T-helper 1 cell treated with Interleukin-12 subunit alpha and Interleukin-12 subunit beta and Interleukin-4 antibody, amounts not matched to agents 30 ng/mL and 1 ng/mL, for 36 hours (primary cell): ENCODE measurements around the gene SYN1. TPM values are rescaled to one million over a fixed set of nuclear protein-coding genes. Genes with fewer than 3 reads are reported as not detected.
"Not testable (repeated sequence)": the region's sequence is repeated elsewhere in the genome, so short reads cannot be mapped to it uniquely, and the experiment has no call there.

Experiments
- intact Hi-C: fragments of 100-400 bp; cut with micrococcal nuclease; formaldehyde crosslinking; loops from one replicate; pipeline ENCODE4 v1.15.1; 2024
- total RNA-seq: library from RNA; stranded (reverse); gene quantifications from 2 replicates; pipeline ENCODE4 v1.2.3, GENCODE V29; 2022

The SYN1 gene
- total RNA-seq, 1 donor from 2014 or later = 0.17 TPM

DNA sequence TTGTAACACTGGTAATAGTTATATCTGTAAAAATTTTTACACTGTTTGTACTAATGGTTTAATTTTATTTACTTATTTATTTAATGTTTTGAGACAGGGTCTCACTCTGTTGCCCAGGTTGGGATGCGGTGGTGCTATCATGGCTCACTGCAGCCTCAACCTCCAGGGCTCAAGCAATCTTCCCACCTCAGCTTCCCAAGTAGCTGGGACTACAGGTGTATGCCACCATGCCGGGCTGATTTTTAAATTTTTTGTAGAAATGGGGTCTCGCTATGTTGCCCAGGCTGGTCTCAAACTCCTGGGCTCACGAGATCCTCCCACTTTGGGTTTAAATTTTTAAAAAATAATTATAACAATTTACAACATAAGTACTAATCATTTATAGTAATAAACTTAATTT, 16.5 kb downstream of the SYN1 start:
- intact Hi-C loops = not testable (repeated sequence)

DNA sequence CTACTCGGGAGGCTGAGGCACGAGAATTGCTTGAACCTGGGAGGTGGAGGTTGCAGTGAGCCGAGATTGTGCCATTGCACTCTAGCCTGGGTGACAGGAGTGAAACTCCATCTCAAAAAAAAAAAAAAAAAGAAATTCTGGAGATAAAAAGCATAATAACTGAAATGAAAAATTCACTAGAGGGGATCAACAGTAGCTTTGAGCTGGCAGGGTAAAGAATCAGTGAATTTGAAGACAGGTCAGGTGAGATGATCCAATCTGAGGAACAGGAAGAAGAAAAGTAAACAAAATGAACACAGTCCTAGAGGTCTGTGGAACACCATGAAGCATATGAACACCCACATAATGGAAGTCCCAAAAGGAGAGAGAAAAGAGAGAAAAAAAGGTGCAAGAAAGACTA, 22.4 kb downstream of the SYN1 start:
- intact Hi-C loops = no loop called here

DNA sequence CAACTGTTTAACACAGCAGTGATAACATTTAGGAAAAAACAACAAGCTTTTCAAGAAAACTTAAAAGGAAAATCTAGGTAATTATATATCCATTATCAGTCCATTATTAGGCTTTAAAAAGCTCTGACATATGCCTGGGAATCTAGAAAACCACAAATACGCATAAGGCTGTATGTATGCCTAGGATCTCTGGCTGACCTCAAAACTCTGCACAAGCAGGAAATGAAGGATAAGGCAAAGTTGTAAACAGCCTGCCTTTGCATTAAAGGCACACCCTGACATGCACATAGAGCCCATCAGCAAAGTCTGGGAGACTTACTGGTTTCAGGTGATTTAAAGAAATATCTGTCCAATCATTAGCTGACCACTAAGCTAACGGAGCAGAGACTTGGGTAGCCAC, 23.4 kb downstream of the SYN1 start:
- intact Hi-C loops = no loop called here

DNA sequence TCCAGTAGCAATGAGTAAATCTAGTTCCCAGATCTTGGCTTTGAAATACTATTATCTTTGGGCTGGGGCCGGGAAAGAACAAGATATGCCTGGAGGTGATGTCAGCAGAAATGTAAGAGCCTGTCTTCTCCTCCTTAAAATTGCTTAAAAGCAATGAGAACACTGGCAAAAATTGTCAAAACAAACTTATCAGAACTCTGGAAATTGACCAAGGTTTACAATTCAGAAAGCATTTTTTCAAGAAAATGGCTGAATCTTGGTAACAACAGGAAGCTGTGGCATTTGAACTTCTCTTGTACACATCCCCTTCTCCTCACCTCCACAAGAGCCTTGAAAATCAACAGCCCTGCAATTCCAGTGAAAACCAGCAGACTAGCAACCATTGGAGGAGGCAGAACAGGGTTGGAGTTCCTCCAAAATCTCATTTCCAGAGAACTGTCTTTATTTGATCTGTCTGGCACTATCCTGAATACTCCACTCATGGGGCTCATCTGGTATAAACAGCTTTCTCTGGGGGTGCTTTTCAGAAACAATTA, 23.9 kb downstream of the SYN1 start:
- intact Hi-C loops = no loop called here

DNA sequence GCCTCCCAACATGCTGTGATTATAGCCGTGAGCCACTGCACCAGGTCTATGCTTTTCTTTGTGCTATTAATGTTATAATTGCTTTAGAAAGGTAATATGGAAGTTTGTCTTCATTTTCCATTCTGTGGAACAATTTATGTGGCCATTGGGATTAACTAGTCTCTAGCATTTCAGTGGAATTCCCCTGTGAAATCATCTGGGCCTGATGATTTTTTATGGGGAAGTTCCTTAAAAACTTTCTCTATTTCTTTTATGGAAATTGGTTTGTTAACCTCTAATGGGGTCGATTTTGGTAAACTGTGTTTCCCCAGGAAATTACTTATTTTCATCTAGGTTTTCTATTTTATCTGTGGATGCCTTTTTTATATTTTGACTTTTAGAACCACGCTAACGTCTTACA, 26.1 kb downstream of the SYN1 start:
- intact Hi-C loops = no loop called here

DNA sequence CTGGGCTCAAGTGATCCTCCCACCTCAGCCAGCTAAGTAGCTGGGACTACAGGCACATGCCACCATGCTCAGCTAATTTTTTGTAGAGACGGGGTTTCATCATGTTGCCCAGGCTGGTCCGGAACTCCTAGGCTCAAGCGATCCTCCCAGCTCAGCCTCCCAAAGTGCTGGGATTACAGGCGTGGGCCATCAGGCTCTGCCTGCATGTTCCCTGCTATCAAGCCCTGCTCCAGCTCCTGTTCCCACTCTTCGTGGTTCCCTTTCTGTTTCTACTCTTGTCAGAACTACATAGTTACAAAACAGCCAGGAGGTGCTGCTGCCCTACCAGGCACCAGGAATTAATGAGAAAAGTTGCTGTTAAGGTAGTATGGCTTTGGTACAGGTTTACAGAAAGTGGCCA, 28.7 kb downstream of the SYN1 start:
- intact Hi-C loops = no loop called here

DNA sequence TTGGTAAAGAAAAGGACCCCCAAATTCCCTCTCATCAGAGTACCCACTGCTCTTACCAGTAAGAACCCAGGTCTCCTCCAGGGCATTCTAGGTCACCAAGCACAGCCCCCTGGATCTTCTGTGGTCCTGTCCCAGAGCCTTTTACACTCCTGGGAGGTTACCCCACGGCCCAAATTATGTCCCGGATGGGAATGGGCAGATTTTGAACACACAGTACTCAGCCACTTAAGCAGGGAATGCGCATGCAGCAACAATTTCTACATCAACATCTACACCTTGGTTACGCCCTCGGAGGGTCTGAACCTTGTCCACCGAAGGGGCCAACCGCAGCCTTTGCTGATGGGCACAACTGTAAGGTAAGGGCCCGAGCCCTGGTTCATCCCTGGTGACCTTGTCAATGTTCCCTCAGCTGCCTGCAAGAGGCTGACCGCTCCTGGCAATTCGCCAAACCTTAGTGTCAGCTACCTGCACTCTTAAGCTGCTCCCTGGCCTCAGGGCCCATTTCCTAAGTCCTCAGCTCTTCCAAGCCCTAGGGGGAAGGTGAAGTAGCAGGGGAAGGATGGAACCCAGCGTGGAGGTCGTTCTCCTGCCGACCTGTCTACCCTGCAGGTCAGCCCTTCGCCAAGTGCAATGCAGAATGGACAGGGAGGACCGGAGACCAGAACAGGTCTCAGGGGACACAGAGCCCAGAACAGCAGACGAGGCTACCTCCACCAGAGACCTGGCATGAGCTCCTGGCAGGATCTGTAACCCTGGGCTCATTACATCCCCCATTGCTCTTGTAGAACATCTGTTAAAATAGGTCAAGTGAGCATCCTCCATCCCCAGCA, 31.5 kb downstream of the SYN1 start:
- intact Hi-C loops = no loop called here

DNA sequence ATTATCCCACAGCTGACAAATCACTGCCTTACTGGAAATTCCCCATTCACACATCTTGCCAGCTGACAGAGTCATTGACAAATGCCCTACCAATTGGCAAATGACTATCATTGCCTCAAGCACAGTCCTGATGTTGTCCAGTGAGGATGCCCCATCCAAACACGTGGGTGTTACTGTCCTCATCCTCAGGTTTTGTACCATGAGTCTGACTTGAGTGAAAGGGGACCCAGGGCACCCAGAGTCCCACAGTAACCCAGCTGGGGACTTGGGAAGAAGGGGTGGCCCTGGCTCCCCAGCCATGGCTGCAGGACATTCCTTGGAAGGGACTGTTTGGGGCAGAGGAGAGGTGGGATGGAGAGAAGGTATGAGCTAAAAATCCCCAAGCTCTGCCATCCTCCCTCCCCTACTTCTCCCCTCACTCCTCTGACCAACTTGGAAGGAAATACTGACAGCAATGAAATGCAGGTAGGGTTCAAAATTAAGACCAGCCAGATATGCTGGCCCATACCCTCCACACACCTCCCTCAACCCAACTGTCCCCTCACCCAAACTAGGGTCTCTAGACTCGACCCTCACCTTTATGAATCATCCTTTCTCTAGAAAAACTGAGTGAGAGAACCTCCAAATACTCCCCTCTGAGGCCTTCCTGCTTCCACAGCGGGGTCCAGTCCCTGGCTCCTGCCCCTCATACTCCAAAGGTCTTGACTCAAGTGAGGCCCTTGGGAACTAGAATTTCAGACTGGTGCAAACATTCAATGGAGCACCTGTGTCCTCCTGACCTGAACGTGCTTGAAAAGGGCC, 32.4 kb downstream of the SYN1 start:
- intact Hi-C loops = no loop called here

DNA sequence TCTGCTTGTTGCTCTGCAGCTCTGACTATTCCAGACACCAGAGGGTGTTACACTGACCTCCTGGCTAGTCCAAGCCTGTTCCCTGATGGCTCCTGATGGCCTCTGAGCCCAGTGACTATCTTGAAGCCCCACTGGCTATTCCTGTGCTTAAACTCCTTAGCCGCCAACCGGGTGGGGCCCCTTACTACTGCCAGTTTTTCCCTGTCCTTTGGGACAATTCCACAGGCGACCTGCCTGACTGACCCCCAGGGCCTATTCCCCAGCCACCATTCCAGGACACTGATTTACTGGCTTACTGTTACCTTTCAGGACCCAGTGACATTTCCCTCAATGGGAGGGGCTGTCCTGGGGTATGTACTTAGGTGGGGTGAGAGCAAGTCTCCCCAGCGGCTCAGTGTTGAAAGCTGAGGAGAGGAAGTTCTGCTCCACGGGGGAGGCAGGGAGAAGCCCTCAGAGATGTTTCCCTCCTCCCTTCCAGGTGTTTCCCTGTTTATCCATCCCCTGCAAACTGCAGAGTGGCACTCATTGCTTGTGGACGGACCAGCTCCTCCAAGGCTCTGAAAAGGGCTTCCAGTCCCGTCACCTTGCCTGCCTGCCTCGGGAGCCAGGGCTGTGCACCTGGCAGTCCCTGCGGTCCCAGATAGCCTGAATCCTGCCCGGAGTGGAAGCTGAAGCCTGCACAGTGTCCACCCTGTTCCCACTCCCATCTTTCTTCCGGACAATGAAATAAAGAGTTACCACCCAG, 33.4 kb downstream of the SYN1 start:
- intact Hi-C loops = no loop called here

DNA sequence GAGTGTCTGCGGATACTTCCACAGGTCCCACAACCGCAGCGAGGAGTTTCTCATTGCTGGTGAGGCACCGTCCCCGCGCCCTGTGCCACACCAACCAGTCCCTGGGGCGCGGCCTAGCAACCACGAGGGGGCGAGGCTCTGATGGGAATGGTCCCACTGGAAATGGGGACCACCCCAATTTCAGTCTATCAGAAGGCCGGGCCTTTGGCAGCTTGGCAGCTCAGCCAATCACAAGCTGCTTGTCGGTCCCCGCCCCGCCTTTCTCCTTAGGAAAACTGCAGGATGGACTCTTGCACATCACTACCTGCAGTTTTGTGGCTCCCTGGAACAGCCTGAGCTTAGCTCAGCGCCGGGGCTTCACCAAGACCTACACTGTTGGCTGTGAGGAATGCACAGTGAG, 34.4 kb downstream of the SYN1 start:
- intact Hi-C loops = no loop called here

DNA sequence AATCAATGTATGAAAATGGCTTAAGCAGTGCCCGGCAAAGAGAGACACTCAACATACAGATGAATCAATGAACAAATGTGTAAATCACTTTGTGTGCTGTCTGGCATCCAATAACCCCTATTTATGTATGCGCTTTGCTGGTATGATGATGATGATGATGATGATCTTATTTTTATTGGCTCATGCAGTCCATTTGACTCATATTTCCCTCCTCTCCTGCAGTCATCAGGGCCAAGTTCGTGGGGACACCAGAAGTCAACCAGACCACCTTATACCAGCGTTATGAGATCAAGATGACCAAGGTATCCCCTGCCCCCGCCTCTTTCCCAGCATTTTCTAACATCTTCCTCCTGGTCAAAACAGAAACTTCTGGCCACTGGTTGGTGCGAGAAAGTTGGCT, 34.9 kb downstream of the SYN1 start:
- intact Hi-C loops = no loop called here

DNA sequence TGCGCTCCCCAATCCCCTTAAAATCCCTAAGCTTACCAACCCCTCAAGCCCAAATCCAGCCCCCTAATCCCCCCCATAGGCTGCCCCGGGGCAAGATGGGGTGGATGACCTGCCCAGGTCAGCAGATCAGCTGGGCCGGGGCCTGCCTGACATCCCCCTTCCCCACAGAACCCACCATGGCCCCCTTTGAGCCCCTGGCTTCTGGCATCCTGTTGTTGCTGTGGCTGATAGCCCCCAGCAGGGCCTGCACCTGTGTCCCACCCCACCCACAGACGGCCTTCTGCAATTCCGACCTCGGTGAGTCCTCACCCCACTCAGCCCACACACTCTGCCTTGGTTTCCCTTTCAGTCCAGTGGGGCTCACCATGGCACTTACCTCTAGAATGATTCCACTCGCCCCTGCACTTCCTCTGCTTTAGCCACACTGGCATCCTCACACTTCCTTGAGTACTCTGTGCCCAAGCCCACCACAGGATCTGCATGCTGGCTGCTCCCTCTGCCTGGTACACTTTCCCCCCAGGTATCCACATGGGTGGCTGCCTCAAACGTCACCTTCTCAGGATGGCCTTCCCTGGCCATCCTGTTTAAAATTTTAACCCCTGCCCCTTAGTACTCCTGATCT, 36.3 kb downstream of the SYN1 start:
- intact Hi-C loops = loop anchor here (2.0 kb wide), 1 partner anchor 75 kb away; the partner anchor contains the start of gene UXT

DNA sequence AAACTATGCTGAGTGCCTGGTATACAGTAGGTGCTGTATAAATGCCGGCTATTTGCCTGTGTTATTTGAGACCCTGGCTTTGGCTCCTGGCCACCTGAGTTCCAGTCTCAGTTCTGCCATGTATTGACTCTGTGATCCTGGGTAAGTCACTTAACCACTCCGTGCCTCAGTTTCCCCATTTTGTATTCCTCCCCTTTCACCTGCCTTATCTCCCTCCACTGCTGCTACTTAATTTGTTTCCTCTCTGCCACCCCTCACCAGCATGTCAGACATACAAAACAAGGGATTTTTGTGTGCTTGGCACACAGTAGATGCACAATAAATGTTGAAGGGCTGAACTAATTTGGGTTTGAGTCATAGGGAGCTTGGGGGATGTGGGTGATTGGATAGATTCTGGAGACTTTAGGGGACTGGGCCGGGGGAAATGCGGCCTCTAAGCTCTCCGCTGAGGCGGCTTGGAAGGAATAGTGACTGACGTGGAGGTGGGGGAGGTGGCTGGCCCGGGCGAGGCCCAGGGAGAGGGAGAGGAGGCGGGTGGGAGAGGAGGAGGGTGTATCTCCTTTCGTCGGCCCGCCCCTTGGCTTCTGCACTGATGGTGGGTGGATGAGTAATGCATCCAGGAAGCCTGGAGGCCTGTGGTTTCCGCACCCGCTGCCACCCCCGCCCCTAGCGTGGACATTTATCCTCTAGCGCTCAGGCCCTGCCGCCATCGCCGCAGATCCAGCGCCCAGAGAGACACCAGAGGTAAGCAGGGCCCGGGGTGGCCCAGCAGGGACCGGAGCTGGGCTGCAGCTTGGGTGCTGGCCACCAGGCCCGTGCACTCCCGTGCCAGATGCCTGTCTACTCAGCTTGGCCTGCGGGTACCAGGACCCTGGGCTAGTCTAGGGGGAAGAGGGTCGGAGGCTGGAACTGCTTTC, 37.7 kb downstream of the SYN1 start, which contains the start of gene TIMP1:
Gene TIMP1 (plus strand): TSS at position 706 of the 917 bp plus-strand sequence. CDS start 980 bp downstream, outside the sequence.
- intact Hi-C loops = loop anchor here (1.0 to 2.0 kb wide), 8 partner anchors 21 to 389 kb away; partner anchors contain the start of genes ARAF, ELK1, SYN1 and UBA1

DNA sequence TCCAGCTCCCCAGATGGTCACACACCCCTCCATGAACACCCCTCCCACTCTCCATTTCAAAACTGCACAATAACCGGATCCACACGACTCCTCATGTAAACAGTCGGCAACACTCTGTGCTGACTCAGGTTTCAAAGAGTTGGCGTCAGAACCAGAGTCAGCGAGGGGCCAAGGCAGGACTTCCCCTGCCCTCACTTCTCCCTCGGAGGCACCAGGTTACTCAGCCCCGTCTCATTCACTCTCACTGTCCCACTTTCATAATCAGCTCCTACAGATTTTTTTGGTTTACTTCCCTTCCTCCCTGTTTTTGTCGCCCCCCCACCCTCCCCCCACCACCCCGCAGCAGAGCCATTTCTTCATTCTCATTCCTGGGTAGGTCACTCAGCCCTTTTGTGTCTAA, 40.1 kb downstream of the SYN1 start:
- intact Hi-C loops = no loop called here

DNA sequence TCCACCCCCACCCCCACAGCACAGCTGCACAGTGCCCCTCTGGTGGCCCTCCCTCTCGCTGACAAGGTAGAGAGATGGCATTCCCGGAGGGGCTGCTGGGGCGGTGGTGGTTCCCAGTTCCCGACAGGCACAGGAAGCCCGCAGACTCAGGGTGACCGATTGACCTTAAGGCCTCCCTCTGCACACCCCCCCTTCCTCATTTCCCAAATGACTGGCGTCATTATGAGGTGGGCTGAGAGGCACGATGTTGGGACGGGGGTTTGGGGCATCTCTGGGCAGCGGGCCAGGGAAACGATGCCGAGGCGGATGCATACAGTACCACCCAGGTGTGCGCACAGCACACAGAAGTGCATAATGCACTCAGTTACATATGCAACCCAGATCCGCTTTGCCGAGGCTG, 41.0 kb downstream of the SYN1 start:
- intact Hi-C loops = no loop called here

DNA sequence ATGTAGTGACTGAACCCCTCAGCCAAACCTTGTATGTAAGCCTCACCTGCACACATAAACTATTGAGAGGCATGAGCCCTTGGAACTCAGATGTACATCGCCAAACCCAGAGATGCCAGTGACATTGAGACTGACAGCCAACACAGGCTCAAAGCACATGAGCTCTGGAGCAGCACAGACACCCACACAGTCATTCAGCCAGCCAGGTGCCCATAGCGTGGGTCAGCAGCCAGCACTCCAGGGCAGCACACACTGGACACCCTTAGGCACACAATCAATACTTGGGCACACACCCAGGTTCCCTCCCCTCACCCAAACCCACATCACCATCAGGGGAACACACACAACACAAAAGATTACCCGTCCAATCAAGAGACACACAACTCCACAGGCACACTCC, 41.8 kb downstream of the SYN1 start:
- intact Hi-C loops = no loop called here

DNA sequence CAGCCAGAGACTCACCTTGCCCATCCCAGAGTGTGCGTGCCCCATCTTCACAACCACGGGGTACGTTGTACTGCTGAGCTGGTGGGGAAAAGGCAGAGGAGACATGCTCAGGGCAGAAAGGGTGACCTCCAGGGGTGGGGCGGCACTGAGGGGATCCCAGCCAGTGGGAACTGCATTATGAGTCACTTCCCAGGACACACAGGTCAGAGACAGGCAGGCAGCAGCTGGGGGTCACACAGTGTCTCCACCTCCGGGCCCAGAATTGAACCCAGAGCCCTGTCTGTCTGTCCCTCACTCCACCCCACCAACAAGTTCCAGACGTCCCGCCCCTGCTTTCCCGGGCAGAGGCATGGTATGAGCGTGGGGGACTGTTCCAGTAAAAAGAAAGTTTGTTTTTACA, 42.2 kb downstream of the SYN1 start:
- intact Hi-C loops = no loop called here

DNA sequence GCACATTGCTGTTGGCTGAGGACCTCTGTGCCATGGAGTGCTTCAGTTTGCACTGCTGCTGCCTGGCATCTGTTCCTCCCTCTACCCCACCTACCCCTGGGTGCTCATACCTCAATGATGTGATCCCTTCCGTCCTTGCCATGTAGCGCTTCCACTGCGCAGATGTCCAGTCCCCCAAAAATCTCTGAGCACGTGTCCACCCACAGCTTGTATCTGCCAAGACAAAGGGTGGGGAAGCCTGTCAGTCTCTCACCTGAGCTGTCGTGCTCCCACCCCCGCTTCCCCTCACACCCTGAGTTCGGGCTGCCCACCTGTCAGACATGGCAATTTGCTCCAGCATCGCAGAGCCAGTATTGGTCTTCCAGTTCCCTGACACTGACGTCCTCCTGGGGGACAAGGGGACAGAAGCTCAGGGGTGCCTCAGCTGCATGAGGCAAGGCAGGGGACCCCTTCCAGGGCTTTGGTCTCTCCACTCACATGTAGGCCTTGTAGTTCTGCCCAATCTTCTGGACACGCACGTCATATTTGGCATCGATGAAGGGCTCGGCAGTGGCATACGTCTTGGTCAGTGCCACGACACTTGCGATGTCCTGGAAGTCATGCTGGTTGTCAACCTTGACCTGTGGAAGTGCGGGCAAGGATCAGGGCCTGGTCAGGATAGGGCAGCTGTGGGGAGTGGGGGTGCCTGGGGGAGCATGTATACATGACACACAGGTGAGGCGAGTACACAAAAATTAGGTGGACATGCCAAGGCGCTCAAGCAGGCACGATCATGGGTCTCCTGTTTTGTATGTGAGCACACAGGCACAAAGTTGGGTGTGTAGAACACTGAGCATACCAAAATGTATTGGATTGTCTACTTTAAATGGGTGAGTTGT, 43.4 kb downstream of the SYN1 start:
- intact Hi-C loops = no loop called here
